SK-N-SH treated with all-trans-retinoic acid at 6 μM for 48 hours (cell line): ENCODE results near the gene TBCD.

ENCODE experiments used
- RARB ChIP-seq: fragments of 250-450 bp; sonication (Bioruptor Pico); IDR thresholded peaks from 2 replicates; pipeline ENCODE4 v1.8.0; 2021; ENCODE audit warnings: mild to moderate bottlenecking, moderate library complexity
- TOX ChIP-seq: fragments of 250-450 bp; sonication (Bioruptor Pico); IDR thresholded peaks from 2 replicates; pipeline ENCODE4 v1.8.0; 2021; ENCODE audit warnings: mild to moderate bottlenecking, moderate library complexity, borderline replicate concordance
- ZNF8 ChIP-seq: fragments of 450-650 bp; formaldehyde crosslinking; IDR thresholded peaks from 2 replicates; pipeline ENCODE4 v1.5.0; 2020; ENCODE audit warnings: mild to moderate bottlenecking, moderate library complexity
- TF ChIP-seq, protein P1 (sequence below): fragments of 250-450 bp; sonication (Bioruptor Pico); IDR thresholded peaks from 2 replicates; pipeline ENCODE4 v1.5.1; 2021; ENCODE audit warnings: mild to moderate bottlenecking, moderate library complexity
- TF ChIP-seq, protein P2 (sequence below): fragments of 250-450 bp; sonication (Bioruptor Pico); IDR thresholded peaks from 2 replicates; pipeline ENCODE4 v1.8.0; 2020; ENCODE audit warnings: mild to moderate bottlenecking, moderate library complexity, borderline replicate concordance

DNA sequence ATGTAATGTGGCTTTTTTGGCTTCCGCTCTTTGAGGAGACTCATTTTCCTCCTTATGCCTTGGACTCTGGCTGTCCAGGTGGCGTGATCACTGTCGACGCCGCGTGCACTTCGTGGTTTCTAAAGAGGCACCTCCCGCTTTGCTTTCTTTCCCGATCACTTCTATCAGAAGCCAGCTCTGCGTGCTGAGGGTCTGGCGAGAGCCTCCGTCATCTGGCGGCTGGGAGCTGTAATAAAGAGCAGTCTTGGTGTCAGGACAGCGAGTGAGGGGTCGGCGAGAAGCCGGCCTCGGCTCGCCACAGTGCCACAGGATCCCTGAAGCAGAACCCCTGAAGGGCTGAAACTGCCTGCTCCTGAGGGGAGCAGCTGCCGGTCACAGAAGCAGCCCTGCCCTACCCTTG is 80.5 kb downstream of the TBCD start:
- no peak for TF ChIP-seq RARB (CRISPR knock-in tag)
- TF ChIP-seq, protein P1, sequence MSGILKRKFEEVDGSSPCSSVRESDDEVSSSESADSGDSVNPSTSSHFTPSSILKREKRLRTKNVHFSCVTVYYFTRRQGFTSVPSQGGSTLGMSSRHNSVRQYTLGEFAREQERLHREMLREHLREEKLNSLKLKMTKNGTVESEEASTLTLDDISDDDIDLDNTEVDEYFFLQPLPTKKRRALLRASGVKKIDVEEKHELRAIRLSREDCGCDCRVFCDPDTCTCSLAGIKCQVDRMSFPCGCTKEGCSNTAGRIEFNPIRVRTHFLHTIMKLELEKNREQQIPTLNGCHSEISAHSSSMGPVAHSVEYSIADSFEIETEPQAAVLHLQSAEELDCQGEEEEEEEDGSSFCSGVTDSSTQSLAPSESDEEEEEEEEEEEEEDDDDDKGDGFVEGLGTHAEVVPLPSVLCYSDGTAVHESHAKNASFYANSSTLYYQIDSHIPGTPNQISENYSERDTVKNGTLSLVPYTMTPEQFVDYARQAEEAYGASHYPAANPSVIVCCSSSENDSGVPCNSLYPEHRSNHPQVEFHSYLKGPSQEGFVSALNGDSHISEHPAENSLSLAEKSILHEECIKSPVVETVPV, result no peak
- no peak for TF ChIP-seq TOX (CRISPR knock-in tag)
- TF ChIP-seq, protein P2, sequence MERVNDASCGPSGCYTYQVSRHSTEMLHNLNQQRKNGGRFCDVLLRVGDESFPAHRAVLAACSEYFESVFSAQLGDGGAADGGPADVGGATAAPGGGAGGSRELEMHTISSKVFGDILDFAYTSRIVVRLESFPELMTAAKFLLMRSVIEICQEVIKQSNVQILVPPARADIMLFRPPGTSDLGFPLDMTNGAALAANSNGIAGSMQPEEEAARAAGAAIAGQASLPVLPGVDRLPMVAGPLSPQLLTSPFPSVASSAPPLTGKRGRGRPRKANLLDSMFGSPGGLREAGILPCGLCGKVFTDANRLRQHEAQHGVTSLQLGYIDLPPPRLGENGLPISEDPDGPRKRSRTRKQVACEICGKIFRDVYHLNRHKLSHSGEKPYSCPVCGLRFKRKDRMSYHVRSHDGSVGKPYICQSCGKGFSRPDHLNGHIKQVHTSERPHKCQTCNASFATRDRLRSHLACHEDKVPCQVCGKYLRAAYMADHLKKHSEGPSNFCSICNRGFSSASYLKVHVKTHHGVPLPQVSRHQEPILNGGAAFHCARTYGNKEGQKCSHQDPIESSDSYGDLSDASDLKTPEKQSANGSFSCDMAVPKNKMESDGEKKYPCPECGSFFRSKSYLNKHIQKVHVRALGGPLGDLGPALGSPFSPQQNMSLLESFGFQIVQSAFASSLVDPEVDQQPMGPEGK (CRISPR knock-in tag), result no peak
- no peak for TF ChIP-seq ZNF8 (CRISPR knock-in tag)
